ENCODE data around the gene ATP5MC3. TPM values are rescaled to one million over a fixed set of nuclear protein-coding genes. Genes with fewer than 3 reads are reported as not detected.

The ATP5MC3 gene
- total RNA-seq, 1 donor from 2014 or later: 424 TPM

GRCh38 chr2:175135862-175136261, 45.6 kb downstream of the ATP5MC3 start:
- intact Hi-C loops (cut with micrococcal nuclease): no loop called here
- H3K9me3 Mint-ChIP-seq: no peaks in the 10 kb centered on the region
- H3K36me3 Mint-ChIP-seq (ENCODE audit: low read depth): peaks cover 55% of the 10 kb centered on the region

GRCh38 chr2:175135177-175135576, 46.3 kb downstream of the ATP5MC3 start:
- peaks cover 30% of the 10 kb centered on the region for H3K4me1 Mint-ChIP-seq (ENCODE audit: low read depth)
- H3K27ac Mint-ChIP-seq: no peak overlapping the region

More at GRCh38 chr2:175135862-175136261, 45.6 kb downstream of the ATP5MC3 start:
- no peak overlapping the region for H3K27ac Mint-ChIP-seq
- peaks cover 31% of the 10 kb centered on the region for H3K4me1 Mint-ChIP-seq (ENCODE audit: low read depth)
- H3K4me3 Mint-ChIP-seq (ENCODE audit: low read depth): no peak overlapping the region
- H3K27me3 Mint-ChIP-seq (ENCODE audit: low read depth): no peaks in the 10 kb centered on the region
- DNase-seq (ENCODE audit: low spot score): no peak

GRCh38 chr2:175131252-175131651, 50.3 kb downstream of the ATP5MC3 start:
- DNase-seq (ENCODE audit: low spot score): no peak
- peaks cover 65% of the 10 kb centered on the region for H3K36me3 Mint-ChIP-seq (ENCODE audit: low read depth)
- no peak overlapping the region for H3K27ac Mint-ChIP-seq
- H3K4me1 Mint-ChIP-seq (ENCODE audit: low read depth): peaks cover 9% of the 10 kb centered on the region
- intact Hi-C loops (cut with micrococcal nuclease): loop anchor here (5.0 kb wide), 1 partner anchor 36 kb away; the partner anchor contains the start of gene ATF2
- no peaks in the 10 kb centered on the region for H3K9me3 Mint-ChIP-seq
- H3K27me3 Mint-ChIP-seq (ENCODE audit: low read depth): no peaks in the 10 kb centered on the region
- no peak overlapping the region for H3K4me3 Mint-ChIP-seq (ENCODE audit: low read depth)

More at GRCh38 chr2:175135177-175135576, 46.3 kb downstream of the ATP5MC3 start:
- no peak for DNase-seq (ENCODE audit: low spot score)
- H3K27me3 Mint-ChIP-seq (ENCODE audit: low read depth): no peaks in the 10 kb centered on the region
- H3K36me3 Mint-ChIP-seq (ENCODE audit: low read depth): peaks cover 60% of the 10 kb centered on the region
- no peak overlapping the region for H3K4me3 Mint-ChIP-seq (ENCODE audit: low read depth)
- intact Hi-C loops (cut with micrococcal nuclease): no loop called here
- H3K9me3 Mint-ChIP-seq: no peaks in the 10 kb centered on the region

- H3K27ac Mint-ChIP-seq: no peak overlapping the region
- no peaks in the 10 kb centered on the region for H3K9me3 Mint-ChIP-seq
- H3K4me1 Mint-ChIP-seq (ENCODE audit: low read depth): peaks cover 5% of the 10 kb centered on the region
- intact Hi-C loops (cut with micrococcal nuclease): no loop called here
- no peak for DNase-seq (ENCODE audit: low spot score)
- no peaks in the 10 kb centered on the region for H3K27me3 Mint-ChIP-seq (ENCODE audit: low read depth)
- H3K36me3 Mint-ChIP-seq (ENCODE audit: low read depth): peaks cover 52% of the 10 kb centered on the region
- no peak overlapping the region for H3K4me3 Mint-ChIP-seq (ENCODE audit: low read depth)
These were observed 54.8 kb downstream of the ATP5MC3 start for GRCh38 chr2:175126661-175127060.

Other genes with a start within 250 kb of the ATP5MC3 start
- gene CHN1, start 176.3 kb downstream of the ATP5MC3 start, total RNA-seq: 5.0 and 7.3 TPM in 2 replicates
- 64.0 and 65.9 TPM in 2 replicates for gene ATF2, start 13.5 kb downstream of the ATP5MC3 start, total RNA-seq